Body of pancreas (tissue), 4 donors: ENCODE measurements around the gene GSE1.

ENCODE experiments used
- CTCF ChIP-seq, 7 experiments: fragments of 450-650 bp in 4 of 7; fragments of 200-600 bp in 3 of 7; sonication (generic) in 3 of 7; IDR thresholded peaks; one replicate each; pipeline ENCODE4 v1.5.1; 2016 to 2019; ENCODE audit warnings: antibody characterized with exemption in 7 of 7
- POLR2A ChIP-seq, 3 donors: fragments of 450-650 bp; IDR thresholded peaks; one replicate each; pipeline ENCODE4 v1.6.1; 2016; ENCODE audit warnings: antibody characterized with exemption in 3 of 3, mild to moderate bottlenecking in 2 of 3

DNA sequence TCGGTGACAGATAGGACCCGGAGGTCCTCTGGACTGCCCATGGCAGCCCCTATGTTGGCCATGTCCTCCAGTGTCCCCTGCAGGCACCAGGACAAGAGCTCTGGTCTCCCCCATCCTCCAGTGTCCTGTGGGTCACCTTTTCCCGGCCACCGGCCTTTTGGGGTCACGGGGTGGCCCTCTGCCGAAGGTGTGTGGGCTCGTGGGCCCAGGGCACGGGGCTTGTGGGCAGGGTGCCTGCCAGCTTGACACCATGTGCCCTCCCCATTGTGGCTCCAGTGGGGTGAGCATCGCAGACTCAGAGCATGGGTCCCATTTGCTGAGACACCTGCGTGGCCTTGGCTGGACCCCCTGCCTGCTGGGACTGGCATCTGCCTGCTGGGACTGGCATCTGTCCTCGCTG, 18.1 kb downstream of the GSE1 start:
- TF ChIP-seq POLR2A (IDR thresholded peaks at IDR 0.05): no peak
- TF ChIP-seq CTCF (IDR thresholded peaks at IDR 0.05): no peak
